ENCODE data around the gene CCNG2.

GRCh38 chr4:77156912-77157858 is at the start of gene CCNG2:
- TF ChIP-seq CTCF (IDR thresholded peaks at IDR 0.05) = no peak
- no peak for TF ChIP-seq ZFX (IDR thresholded peaks at IDR 0.05; ENCODE audit: borderline replicate concordance)

Measured in 22Rv1 (cell line).